SK-N-SH treated with all-trans-retinoic acid at 6 μM for 48 hours (cell line): ENCODE measurements around the gene TXNL4B.

Source experiments
- CSDC2 ChIP-seq: fragments of 250-450 bp; sonication (Bioruptor Pico); IDR thresholded peaks from 2 replicates; pipeline ENCODE4 v1.5.0; 2020; ENCODE audit warnings: mild to moderate bottlenecking, moderate library complexity
- ESRRG ChIP-seq: fragments of 250-450 bp; sonication (Bioruptor Pico); IDR thresholded peaks from 2 replicates; pipeline ENCODE4 v1.6.1; 2021; ENCODE audit warnings: mild to moderate bottlenecking
- ISL1 ChIP-seq: fragments of 250-450 bp; sonication (Bioruptor Pico); IDR thresholded peaks from 2 replicates; pipeline ENCODE4 v2.1.2; 2022; ENCODE audit warnings: mild to moderate bottlenecking, moderate library complexity
- OSR1 ChIP-seq: fragments of 250-450 bp; sonication (Bioruptor Pico); IDR thresholded peaks from 2 replicates; pipeline ENCODE4 v1.8.0; 2022; ENCODE audit warnings: moderate library complexity, mild to moderate bottlenecking, inconsistent platforms
- PPARA ChIP-seq: fragments of 250-450 bp; sonication (Bioruptor Pico); IDR thresholded peaks from 2 replicates; pipeline ENCODE4 v1.5.0; 2020; ENCODE audit warnings: mild to moderate bottlenecking, borderline replicate concordance
- ZFP3 ChIP-seq: fragments of 250-450 bp; sonication (Bioruptor Pico); IDR thresholded peaks from 2 replicates; pipeline ENCODE4 v1.5.0; 2020; ENCODE audit warnings: mild to moderate bottlenecking, moderate library complexity
- ZFP30 ChIP-seq: fragments of 450-650 bp; formaldehyde crosslinking; IDR thresholded peaks from 2 replicates; pipeline ENCODE4 v1.5.0; 2022; ENCODE audit warnings: mild to moderate bottlenecking, moderate library complexity
- TF ChIP-seq, protein P1 (sequence below): fragments of 250-450 bp; sonication (Bioruptor Pico); IDR thresholded peaks from 2 replicates; pipeline ENCODE4 v1.8.0; 2020; ENCODE audit warnings: mild to moderate bottlenecking, moderate library complexity, borderline replicate concordance

DNA sequence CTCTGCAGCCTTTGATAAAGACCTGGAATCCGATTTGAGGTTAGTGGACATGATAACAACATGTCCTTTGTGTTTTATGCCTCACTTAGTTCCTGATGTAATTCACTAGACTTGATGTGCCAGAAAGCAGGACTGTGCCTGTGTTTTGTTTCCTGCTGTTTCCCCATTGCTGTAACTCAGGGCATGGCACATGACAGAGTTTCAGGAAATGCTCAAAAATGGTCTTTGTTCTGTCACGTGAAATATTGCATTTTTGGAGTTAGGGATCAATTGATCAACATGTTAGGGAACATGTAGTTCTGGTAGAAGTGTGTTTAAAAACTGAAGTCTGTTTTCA lies 33.0 kb upstream of the TXNL4B start:
- TF ChIP-seq ESRRG (CRISPR knock-in tag) (no peak), OSR1 (CRISPR knock-in tag) (no peak), ZFP3 (CRISPR knock-in tag) (no peak), PPARA (CRISPR knock-in tag) (no peak), ISL1 (CRISPR knock-in tag) (no peak), ZFP30 (CRISPR knock-in tag) (no peak), CSDC2 (CRISPR knock-in tag) (no peak)
- TF ChIP-seq, protein P1, sequence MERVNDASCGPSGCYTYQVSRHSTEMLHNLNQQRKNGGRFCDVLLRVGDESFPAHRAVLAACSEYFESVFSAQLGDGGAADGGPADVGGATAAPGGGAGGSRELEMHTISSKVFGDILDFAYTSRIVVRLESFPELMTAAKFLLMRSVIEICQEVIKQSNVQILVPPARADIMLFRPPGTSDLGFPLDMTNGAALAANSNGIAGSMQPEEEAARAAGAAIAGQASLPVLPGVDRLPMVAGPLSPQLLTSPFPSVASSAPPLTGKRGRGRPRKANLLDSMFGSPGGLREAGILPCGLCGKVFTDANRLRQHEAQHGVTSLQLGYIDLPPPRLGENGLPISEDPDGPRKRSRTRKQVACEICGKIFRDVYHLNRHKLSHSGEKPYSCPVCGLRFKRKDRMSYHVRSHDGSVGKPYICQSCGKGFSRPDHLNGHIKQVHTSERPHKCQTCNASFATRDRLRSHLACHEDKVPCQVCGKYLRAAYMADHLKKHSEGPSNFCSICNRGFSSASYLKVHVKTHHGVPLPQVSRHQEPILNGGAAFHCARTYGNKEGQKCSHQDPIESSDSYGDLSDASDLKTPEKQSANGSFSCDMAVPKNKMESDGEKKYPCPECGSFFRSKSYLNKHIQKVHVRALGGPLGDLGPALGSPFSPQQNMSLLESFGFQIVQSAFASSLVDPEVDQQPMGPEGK (CRISPR knock-in tag) = no peak
